ENCODE data around the gene FOXO6. TPM values are rescaled to one million over a fixed set of nuclear protein-coding genes. Genes with fewer than 3 reads are reported as not detected.

Gene FOXO6
- total RNA-seq, 1 donor from 2014 or later, result not detected

GRCh38 chr1:41353744-41354143 is 7.5 kb upstream of the FOXO6 start:
- Mint-ChIP-seq H3K4me3 (no peak overlapping the region), H3K4me1 (no peaks in the 10 kb centered on the region), H3K36me3 (ENCODE audit: low read depth) (no peaks in the 10 kb centered on the region), H3K9me3 (no peaks in the 10 kb centered on the region), H3K27ac (no peak overlapping the region), H3K27me3 (peaks cover 26% of the 10 kb centered on the region)
- no peak for DNase-seq
- intact Hi-C loops (cut with micrococcal nuclease), result no loop called here

DNA sequence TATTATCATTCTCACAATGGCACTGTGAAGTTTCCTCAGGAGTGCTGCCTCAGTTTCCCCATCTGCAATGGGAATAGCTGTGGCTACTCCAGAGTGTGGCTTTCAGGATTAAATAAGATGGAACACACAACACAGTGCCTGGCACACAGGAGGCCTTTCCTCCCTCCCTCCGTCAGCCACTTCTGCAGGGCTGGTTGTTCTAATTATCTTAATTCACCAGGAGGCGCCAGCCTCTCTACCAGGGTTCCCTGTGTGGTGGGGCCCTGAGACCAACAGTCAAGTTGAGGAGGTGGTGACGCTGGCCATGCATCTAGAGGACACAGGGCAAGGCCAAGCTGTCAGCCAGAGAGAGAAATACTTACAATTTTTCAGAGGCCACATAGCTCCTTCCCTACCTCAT is 6.3 kb upstream of the FOXO6 start:
- no peaks in the 10 kb centered on the region for H3K36me3 Mint-ChIP-seq (ENCODE audit: low read depth)
- no peaks in the 10 kb centered on the region for H3K9me3 Mint-ChIP-seq
- intact Hi-C loops (cut with micrococcal nuclease), result no loop called here
- peaks cover 28% of the 10 kb centered on the region for H3K27me3 Mint-ChIP-seq
- H3K4me3 Mint-ChIP-seq, result no peak overlapping the region
- H3K27ac Mint-ChIP-seq, result no peak overlapping the region
- no peaks in the 10 kb centered on the region for H3K4me1 Mint-ChIP-seq
- DNase-seq, result no peak

DNA sequence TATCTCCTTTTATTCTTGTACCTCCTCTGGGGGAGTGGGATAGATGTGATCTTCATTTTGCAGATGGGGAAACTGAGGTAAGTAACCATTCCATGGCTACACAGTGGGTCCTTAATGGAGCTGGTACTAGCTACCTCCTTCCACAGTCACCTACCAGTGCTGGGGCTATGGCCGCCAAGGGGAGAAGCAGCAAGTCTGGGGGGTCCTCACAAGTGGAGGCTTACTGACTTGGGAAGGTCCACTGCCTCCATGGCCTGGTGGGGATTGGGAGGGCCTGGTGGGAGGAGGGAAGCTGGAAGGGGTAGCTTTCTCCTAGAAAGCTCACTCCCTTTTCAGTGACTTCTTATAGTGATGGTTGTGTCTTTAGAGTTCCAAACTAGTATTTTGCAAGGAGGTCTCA is 5.9 kb upstream of the FOXO6 start:
- Mint-ChIP-seq H3K36me3 (ENCODE audit: low read depth) (no peaks in the 10 kb centered on the region), H3K4me1 (no peaks in the 10 kb centered on the region), H3K27me3 (peaks cover 28% of the 10 kb centered on the region), H3K4me3 (no peak overlapping the region), H3K9me3 (no peaks in the 10 kb centered on the region), H3K27ac (no peak overlapping the region)
- intact Hi-C loops (cut with micrococcal nuclease), result no loop called here
- DNase-seq, result no peak

DNA sequence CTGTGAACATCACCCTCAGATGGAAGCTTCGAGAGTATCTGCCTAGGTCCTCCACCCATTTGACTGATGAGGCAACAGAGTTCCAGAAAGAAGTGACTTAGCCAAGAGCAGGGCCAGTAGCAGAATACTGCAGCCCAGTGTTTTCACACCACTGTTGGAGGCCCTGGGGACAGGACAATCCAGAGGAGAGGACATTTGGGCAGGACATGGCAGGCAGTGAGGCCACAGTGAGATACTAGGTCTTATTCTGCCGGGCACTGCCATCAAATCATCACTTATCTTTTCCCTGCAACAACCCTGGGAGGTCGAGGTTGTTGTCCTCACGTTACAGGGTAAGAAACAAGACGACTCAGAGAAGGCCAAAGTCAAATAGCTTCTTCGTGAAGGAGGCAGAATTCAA is 5.5 kb upstream of the FOXO6 start:
- intact Hi-C loops (cut with micrococcal nuclease), result no loop called here
- peaks cover 28% of the 10 kb centered on the region for H3K27me3 Mint-ChIP-seq
- no peak overlapping the region for H3K27ac Mint-ChIP-seq
- DNase-seq, result no peak
- no peaks in the 10 kb centered on the region for H3K9me3 Mint-ChIP-seq
- H3K36me3 Mint-ChIP-seq (ENCODE audit: low read depth), result no peaks in the 10 kb centered on the region
- H3K4me3 Mint-ChIP-seq, result no peak overlapping the region
- H3K4me1 Mint-ChIP-seq, result no peaks in the 10 kb centered on the region

DNA sequence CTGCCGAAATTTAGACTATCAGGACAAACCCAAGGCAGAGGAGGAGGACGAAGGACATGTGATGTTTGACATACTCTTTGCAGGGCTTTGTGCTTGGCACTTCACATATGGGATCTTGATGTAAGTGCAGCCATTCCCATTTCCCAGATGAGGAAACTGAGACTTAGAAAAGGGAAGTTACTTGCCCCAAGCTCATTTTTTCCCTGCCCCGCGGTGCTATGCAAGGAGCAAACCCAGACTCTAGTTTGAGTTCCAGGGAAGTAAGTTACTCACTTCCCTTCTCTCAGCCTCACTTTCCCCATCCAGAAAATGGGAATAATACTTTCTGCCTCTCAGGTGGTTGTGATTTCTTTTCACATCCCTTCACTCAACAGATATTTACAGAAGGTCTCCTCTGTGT is 4.5 kb upstream of the FOXO6 start:
- H3K4me1 Mint-ChIP-seq, result no peaks in the 10 kb centered on the region
- no peak overlapping the region for H3K4me3 Mint-ChIP-seq
- H3K9me3 Mint-ChIP-seq, result no peaks in the 10 kb centered on the region
- no peak for DNase-seq
- intact Hi-C loops (cut with micrococcal nuclease), result no loop called here
- no peaks in the 10 kb centered on the region for H3K36me3 Mint-ChIP-seq (ENCODE audit: low read depth)
- peaks cover 28% of the 10 kb centered on the region for H3K27me3 Mint-ChIP-seq
- no peak overlapping the region for H3K27ac Mint-ChIP-seq

DNA sequence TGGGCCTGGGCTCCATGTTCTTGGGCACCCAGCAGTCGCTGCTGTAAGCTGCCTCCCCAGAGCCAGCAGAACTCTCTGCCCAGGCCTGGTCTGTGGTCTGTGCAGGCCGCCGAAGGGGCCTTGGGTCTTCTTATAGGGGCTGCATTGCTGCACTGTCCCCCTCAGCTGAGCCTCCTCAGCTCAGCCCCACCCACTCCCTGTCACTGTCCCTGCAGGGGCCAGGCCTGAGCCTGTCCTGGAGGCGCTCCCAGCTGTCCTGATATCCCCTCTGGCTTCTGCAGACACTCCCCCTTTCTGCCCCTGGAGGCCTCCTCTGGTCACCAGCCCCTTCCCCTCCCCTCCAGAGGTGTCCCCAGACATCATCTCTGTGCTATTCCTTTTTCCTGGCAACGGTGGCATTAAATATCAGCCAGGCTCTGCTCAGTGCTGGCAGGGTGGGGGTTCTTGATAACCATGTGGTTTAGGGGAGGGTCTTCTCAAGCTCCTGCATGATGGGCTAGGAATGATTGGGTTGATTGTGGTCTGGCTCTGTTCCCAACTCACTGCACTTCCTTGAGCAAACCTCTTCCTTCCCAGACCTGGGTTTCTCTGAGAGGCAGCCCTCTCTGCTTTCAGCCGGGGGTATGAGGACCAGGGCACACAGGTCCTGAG is 3.7 kb upstream of the FOXO6 start:
- H3K4me1 Mint-ChIP-seq, result no peaks in the 10 kb centered on the region
- no peaks in the 10 kb centered on the region for H3K9me3 Mint-ChIP-seq
- H3K4me3 Mint-ChIP-seq, result no peak overlapping the region
- intact Hi-C loops (cut with micrococcal nuclease), result no loop called here
- no peak for DNase-seq
- H3K27me3 Mint-ChIP-seq, result peaks cover 25% of the 10 kb centered on the region
- no peaks in the 10 kb centered on the region for H3K36me3 Mint-ChIP-seq (ENCODE audit: low read depth)
- H3K27ac Mint-ChIP-seq, result no peak overlapping the region

- Mint-ChIP-seq H3K36me3 (ENCODE audit: low read depth) (no peaks in the 10 kb centered on the region), H3K4me3 (no peak overlapping the region), H3K27ac (no peak overlapping the region), H3K27me3 (peaks cover 33% of the 10 kb centered on the region), H3K4me1 (no peaks in the 10 kb centered on the region), H3K9me3 (no peaks in the 10 kb centered on the region)
- intact Hi-C loops (cut with micrococcal nuclease), result no loop called here
- DNase-seq, result no peak
Measured at GRCh38 chr1:41358131-41359021, 2.9 kb upstream of the FOXO6 start.

DNA sequence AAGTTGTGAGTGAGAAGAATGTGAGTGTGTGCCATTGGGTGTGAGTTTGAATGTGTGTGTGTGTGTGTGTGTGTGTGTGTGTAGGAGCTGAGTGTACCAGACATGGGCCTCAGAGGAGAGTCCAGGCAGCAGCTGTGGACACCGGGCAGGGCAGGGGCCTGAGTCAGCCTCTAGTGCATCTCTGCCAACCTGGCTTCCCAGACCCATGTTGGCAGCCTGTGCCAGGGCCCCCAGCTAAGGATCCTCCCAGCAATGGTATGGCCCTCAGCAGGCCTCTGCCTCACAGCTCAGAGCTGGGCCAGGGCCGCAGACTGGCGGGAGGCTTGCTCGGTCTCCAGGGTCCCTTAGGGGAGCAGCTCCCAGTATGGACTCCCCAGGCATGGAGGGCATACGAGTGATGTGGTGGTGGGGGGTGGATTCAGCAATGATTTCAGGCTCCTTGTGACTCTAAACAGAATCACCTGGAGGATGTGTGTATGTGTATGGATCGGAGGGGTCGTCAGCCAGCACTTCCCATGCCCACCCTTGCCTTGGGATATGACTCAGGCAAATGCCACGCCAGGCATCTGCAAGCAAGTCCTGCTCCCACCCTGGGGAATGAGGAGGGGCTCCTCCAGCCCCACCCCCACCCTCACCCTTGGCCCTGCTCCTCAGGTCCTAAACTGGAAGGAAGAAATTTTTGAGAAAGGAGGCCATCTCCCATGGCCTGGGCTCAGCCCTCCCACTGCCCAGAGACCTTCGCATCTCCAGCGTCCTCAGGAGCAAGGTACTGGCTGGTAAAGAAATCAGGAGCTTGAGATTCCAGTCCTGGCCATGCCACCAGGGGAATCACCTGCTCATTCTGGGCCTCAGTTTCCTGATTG is 1.8 kb upstream of the FOXO6 start:
- peaks cover 39% of the 10 kb centered on the region for H3K27me3 Mint-ChIP-seq
- no peak for DNase-seq
- H3K4me1 Mint-ChIP-seq, result no peaks in the 10 kb centered on the region
- intact Hi-C loops (cut with micrococcal nuclease), result no loop called here
- no peak overlapping the region for H3K27ac Mint-ChIP-seq
- no peaks in the 10 kb centered on the region for H3K9me3 Mint-ChIP-seq
- no peaks in the 10 kb centered on the region for H3K36me3 Mint-ChIP-seq (ENCODE audit: low read depth)
- peak overlapping the region; percentile 5 for H3K4me3 Mint-ChIP-seq

GRCh38 chr1:41360074-41360785 is 1.0 kb upstream of the FOXO6 start:
- intact Hi-C loops (cut with micrococcal nuclease), result no loop called here
- no peaks in the 10 kb centered on the region for H3K4me1 Mint-ChIP-seq
- H3K9me3 Mint-ChIP-seq, result no peaks in the 10 kb centered on the region
- DNase-seq, result no peak
- peak overlapping the region; percentile 19 for H3K27ac Mint-ChIP-seq
- H3K4me3 Mint-ChIP-seq, result peak overlapping the region; percentile 66
- peaks cover 47% of the 10 kb centered on the region for H3K27me3 Mint-ChIP-seq
- H3K36me3 Mint-ChIP-seq (ENCODE audit: low read depth), result no peaks in the 10 kb centered on the region

DNA sequence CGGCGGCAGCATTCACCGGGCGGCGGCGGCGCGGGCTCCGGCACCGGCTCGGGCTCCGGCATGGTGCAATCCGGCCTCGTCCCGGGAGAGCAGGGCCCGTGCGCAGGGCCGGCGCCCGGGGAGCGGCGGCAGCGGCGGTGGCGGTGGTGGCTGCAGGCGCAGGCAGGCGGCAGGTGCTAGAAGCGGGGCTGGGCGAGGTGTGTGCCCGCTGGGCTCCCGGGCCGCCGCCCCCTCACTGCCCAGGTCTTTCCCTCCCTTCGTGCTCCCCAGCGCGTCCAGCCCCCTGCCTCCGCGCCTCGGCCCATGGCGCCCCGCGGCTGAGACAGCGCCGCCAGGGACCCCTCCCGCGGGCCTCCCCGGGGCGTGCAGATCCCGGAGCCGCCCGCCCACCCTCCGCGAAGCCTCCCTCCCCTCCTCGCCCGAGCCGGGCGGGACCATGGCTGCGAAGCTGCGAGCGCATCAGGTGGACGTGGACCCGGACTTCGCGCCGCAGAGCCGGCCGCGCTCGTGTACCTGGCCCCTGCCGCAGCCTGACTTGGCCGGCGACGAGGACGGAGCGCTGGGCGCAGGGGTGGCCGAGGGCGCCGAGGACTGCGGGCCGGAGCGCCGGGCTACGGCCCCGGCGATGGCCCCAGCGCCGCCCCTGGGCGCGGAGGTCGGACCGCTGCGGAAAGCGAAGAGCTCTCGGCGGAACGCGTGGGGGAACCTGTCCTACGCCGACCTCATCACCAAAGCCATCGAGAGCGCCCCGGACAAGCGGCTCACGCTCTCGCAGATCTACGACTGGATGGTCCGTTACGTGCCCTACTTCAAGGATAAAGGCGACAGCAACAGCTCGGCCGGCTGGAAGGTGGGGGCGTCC is 492 bp downstream of the FOXO6 start:
- Mint-ChIP-seq H3K36me3 (ENCODE audit: low read depth) (no peaks in the 10 kb centered on the region), H3K27ac (no peak overlapping the region), H3K4me3 (peak overlapping the region; percentile 56), H3K9me3 (no peaks in the 10 kb centered on the region), H3K27me3 (peaks cover 50% of the 10 kb centered on the region), H3K4me1 (no peaks in the 10 kb centered on the region)
- DNase-seq, result peak; percentile 75
- intact Hi-C loops (cut with micrococcal nuclease), result no loop called here

DNA sequence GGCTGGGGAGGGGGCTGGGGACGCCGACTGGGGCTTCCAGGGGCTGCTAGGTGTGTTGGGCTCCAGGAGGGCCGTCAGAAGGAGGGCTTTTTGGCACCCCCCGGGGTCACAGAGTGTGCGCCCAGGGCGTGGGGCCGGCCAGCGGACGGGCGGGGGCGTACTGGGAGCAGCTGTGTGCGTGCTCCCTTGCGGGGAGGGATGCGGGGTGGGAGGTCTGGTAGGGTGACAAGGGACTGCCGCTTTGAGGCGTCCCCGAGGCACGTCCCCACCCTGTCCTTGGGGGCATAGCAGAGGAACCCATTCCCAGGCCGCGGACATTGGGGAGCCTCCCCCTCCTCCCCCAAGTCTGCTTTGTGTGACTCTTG is 1.1 kb downstream of the FOXO6 start:
- Mint-ChIP-seq H3K27me3 (peaks cover 51% of the 10 kb centered on the region), H3K27ac (no peak overlapping the region), H3K36me3 (ENCODE audit: low read depth) (no peaks in the 10 kb centered on the region), H3K9me3 (no peaks in the 10 kb centered on the region), H3K4me3 (peak overlapping the region; percentile 56), H3K4me1 (no peaks in the 10 kb centered on the region)
- intact Hi-C loops (cut with micrococcal nuclease), result no loop called here
- no peak for DNase-seq

GRCh38 chr1:41362749-41363590 is 1.7 kb downstream of the FOXO6 start:
- Mint-ChIP-seq H3K27ac (no peak overlapping the region), H3K36me3 (ENCODE audit: low read depth) (no peaks in the 10 kb centered on the region), H3K9me3 (no peaks in the 10 kb centered on the region), H3K27me3 (peaks cover 55% of the 10 kb centered on the region), H3K4me3 (peak overlapping the region; percentile 56), H3K4me1 (no peaks in the 10 kb centered on the region)
- intact Hi-C loops (cut with micrococcal nuclease), result no loop called here
- no peak for DNase-seq

All from activated CD4-positive, alpha-beta T cell treated with anti-CD3 and anti-CD28 coated beads, Interleukin-2, amount 10 ng/mL, durations not matched to agents 24 days and 14 days (primary cell).